BLaER1 (cell line): ENCODE results near the gene STK10.

Experiments
- H3K27ac ChIP-seq: shearing (Covaris generic); formaldehyde crosslinking; 2 replicates; pipeline ENCODE4 v1.8.1; 2022
- H3K27me3 ChIP-seq: shearing (Covaris generic); formaldehyde crosslinking; 2 replicates; pipeline ENCODE4 v1.8.1; 2022
- H3K36me3 ChIP-seq: shearing (Covaris generic); formaldehyde crosslinking; 2 replicates; pipeline ENCODE4 v1.8.1; 2022
- H3K4me1 ChIP-seq: shearing (Covaris generic); formaldehyde crosslinking; 2 replicates; pipeline ENCODE4 v1.8.1; 2022
- H3K4me2 ChIP-seq: shearing (Covaris generic); formaldehyde crosslinking; 2 replicates; pipeline ENCODE4 v1.8.1; 2022
- H3K4me3 ChIP-seq: shearing (Covaris generic); formaldehyde crosslinking; 2 replicates; pipeline ENCODE4 v1.8.1; 2022
- H3K9ac ChIP-seq: shearing (Covaris generic); formaldehyde crosslinking; 2 replicates; pipeline ENCODE4 v1.8.1; 2022
- H3K9me3 ChIP-seq: shearing (Covaris generic); formaldehyde crosslinking; 2 replicates; pipeline ENCODE4 v1.8.1; 2022
- H4K20me1 ChIP-seq: shearing (Covaris generic); formaldehyde crosslinking; 2 replicates; pipeline ENCODE4 v1.8.1; 2022
- Cebpa-rat ChIP-seq: shearing (Covaris generic); IDR thresholded peaks from 2 replicates; pipeline ENCODE4 v1.8.1; 2022

Gene STK10

GRCh38 chr5:172052450-172053236, 135.4 kb downstream of the STK10 start:
- TF ChIP-seq Cebpa-rat: no peak
- H3K4me1 ChIP-seq: peaks cover 20% of the 10 kb centered on the region
- H3K36me3 ChIP-seq: peaks cover 97% of the 10 kb centered on the region
- H3K27ac ChIP-seq: no peak overlapping the region
- no peak overlapping the region for H3K4me3 ChIP-seq
- H3K9me3 ChIP-seq: no peaks in the 10 kb centered on the region
- no peaks in the 10 kb centered on the region for H4K20me1 ChIP-seq
- no peak overlapping the region for H3K4me2 ChIP-seq
- no peak overlapping the region for H3K9ac ChIP-seq
- H3K27me3 ChIP-seq: no peaks in the 10 kb centered on the region

- H3K4me2 ChIP-seq: no peak overlapping the region
- H3K27me3 ChIP-seq: no peaks in the 10 kb centered on the region
- H3K9me3 ChIP-seq: no peaks in the 10 kb centered on the region
- H4K20me1 ChIP-seq: no peaks in the 10 kb centered on the region
- peaks cover 98% of the 10 kb centered on the region for H3K36me3 ChIP-seq
- no peak overlapping the region for H3K9ac ChIP-seq
- no peak overlapping the region for H3K27ac ChIP-seq
- no peak overlapping the region for H3K4me3 ChIP-seq
- TF ChIP-seq Cebpa-rat: no peak
- H3K4me1 ChIP-seq: peaks cover 29% of the 10 kb centered on the region
Measured at GRCh38 chr5:172051643-172052339, 136.2 kb downstream of the STK10 start.

- peaks cover 88% of the 10 kb centered on the region for H3K36me3 ChIP-seq
- no peak for TF ChIP-seq Cebpa-rat
- H3K9ac ChIP-seq: no peak overlapping the region
- H4K20me1 ChIP-seq: no peaks in the 10 kb centered on the region
- H3K27ac ChIP-seq: no peak overlapping the region
- H3K4me1 ChIP-seq: peaks cover 46% of the 10 kb centered on the region
- H3K4me2 ChIP-seq: no peak overlapping the region
- H3K4me3 ChIP-seq: no peak overlapping the region
- no peaks in the 10 kb centered on the region for H3K27me3 ChIP-seq
- H3K9me3 ChIP-seq: no peaks in the 10 kb centered on the region
Measured at GRCh38 chr5:172050080-172050479, 137.9 kb downstream of the STK10 start.

GRCh38 chr5:172049226-172049796, 138.7 kb downstream of the STK10 start:
- no peak overlapping the region for H3K4me3 ChIP-seq
- no peaks in the 10 kb centered on the region for H3K27me3 ChIP-seq
- H3K36me3 ChIP-seq: peaks cover 87% of the 10 kb centered on the region
- TF ChIP-seq Cebpa-rat: no peak
- no peak overlapping the region for H3K4me2 ChIP-seq
- no peaks in the 10 kb centered on the region for H3K9me3 ChIP-seq
- H3K27ac ChIP-seq: no peak overlapping the region
- H4K20me1 ChIP-seq: no peaks in the 10 kb centered on the region
- H3K4me1 ChIP-seq: peaks cover 53% of the 10 kb centered on the region
- no peak overlapping the region for H3K9ac ChIP-seq

- H3K9me3 ChIP-seq: no peaks in the 10 kb centered on the region
- peaks cover 87% of the 10 kb centered on the region for H3K36me3 ChIP-seq
Measured at GRCh38 chr5:172048539-172049101, 139.4 kb downstream of the STK10 start.

GRCh38 chr5:172048170-172048422, 139.9 kb downstream of the STK10 start:
- Histone ChIP-seq H3K36me3 (peaks cover 87% of the 10 kb centered on the region), H3K27me3 (no peaks in the 10 kb centered on the region), H3K4me1 (peaks cover 60% of the 10 kb centered on the region), H3K9me3 (no peaks in the 10 kb centered on the region), H4K20me1 (no peaks in the 10 kb centered on the region), H3K4me3 (no peak overlapping the region), H3K4me2 (no peak overlapping the region), H3K27ac (no peak overlapping the region), H3K9ac (no peak overlapping the region)
- TF ChIP-seq Cebpa-rat: no peak

More at GRCh38 chr5:172048539-172049101, 139.4 kb downstream of the STK10 start:
- no peak overlapping the region for H3K9ac ChIP-seq
- H3K4me2 ChIP-seq: no peak overlapping the region
- no peak for TF ChIP-seq Cebpa-rat
- no peak overlapping the region for H3K27ac ChIP-seq
- no peak overlapping the region for H3K4me3 ChIP-seq
- no peaks in the 10 kb centered on the region for H4K20me1 ChIP-seq
- H3K4me1 ChIP-seq: peaks cover 60% of the 10 kb centered on the region
- H3K27me3 ChIP-seq: no peaks in the 10 kb centered on the region

GRCh38 chr5:172046593-172046992, 141.4 kb downstream of the STK10 start:
- no peak overlapping the region for H3K9ac ChIP-seq
- H3K9me3 ChIP-seq: no peaks in the 10 kb centered on the region
- peak overlapping the region; percentile 81 for H3K4me2 ChIP-seq
- peaks cover 60% of the 10 kb centered on the region for H3K4me1 ChIP-seq
- H4K20me1 ChIP-seq: no peaks in the 10 kb centered on the region
- H3K4me3 ChIP-seq: no peak overlapping the region
- H3K27me3 ChIP-seq: no peaks in the 10 kb centered on the region
- TF ChIP-seq Cebpa-rat: no peak
- H3K27ac ChIP-seq: no peak overlapping the region
- H3K36me3 ChIP-seq: peaks cover 81% of the 10 kb centered on the region

GRCh38 chr5:172045315-172045632, 142.8 kb downstream of the STK10 start:
- TF ChIP-seq Cebpa-rat: peak; percentile 72; the same call in 1 of the 2 replicates
- peaks cover 68% of the 10 kb centered on the region for H3K36me3 ChIP-seq
- H3K4me1 ChIP-seq: peaks cover 60% of the 10 kb centered on the region
- no peaks in the 10 kb centered on the region for H3K27me3 ChIP-seq
- peak overlapping the region; percentile 82 for H3K27ac ChIP-seq
- no peak overlapping the region for H3K4me3 ChIP-seq
- H4K20me1 ChIP-seq: no peaks in the 10 kb centered on the region
- H3K4me2 ChIP-seq: peak overlapping the region; percentile 81
- H3K9ac ChIP-seq: peak overlapping the region; percentile 58; the same call in 1 of the 2 replicates
- H3K9me3 ChIP-seq: no peaks in the 10 kb centered on the region

- no peak for TF ChIP-seq Cebpa-rat
- H3K36me3 ChIP-seq: peaks cover 63% of the 10 kb centered on the region
- H3K9me3 ChIP-seq: no peaks in the 10 kb centered on the region
- H3K4me3 ChIP-seq: no peak overlapping the region
- peak overlapping the region; percentile 82 for H3K27ac ChIP-seq
- peak overlapping the region; percentile 81 for H3K4me2 ChIP-seq
- H3K4me1 ChIP-seq: peaks cover 55% of the 10 kb centered on the region
- peak overlapping the region; percentile 61 for H3K9ac ChIP-seq
- H4K20me1 ChIP-seq: no peaks in the 10 kb centered on the region
- H3K27me3 ChIP-seq: no peaks in the 10 kb centered on the region
Measured at GRCh38 chr5:172044631-172045314, 143.3 kb downstream of the STK10 start.
